Neural progenitor cell (in vitro differentiated cells): ENCODE results near the gene CCND2. TPM values are rescaled to one million over a fixed set of nuclear protein-coding genes. Genes with fewer than 3 reads are reported as not detected.

Experiments used
- DNase-seq: peaks from one replicate; pipeline ENCODE4 v3.0.0-alpha.2; 2016; ENCODE audit warnings: low spot score
- H2AFZ ChIP-seq: fragments of 200-600 bp; sonication (generic); replicated peaks from 2 replicates; pipeline ENCODE4 v1.6.1; 2016; ENCODE audit warnings: antibody characterized with exemption
- H3F3A ChIP-seq: fragments of 200-600 bp; sonication (generic); 2 replicates; pipeline ENCODE4 v1.6.1; 2016; ENCODE audit warnings: antibody characterized with exemption, low read depth
- H3K27ac ChIP-seq: fragments of 200-600 bp; sonication (generic); 2 replicates; pipeline ENCODE4 v1.5.1; 2016; ENCODE audit warnings: mild to moderate bottlenecking
- H3K27me3 ChIP-seq: fragments of 200-600 bp; sonication (generic); 2 replicates; pipeline ENCODE4 v1.6.1; 2016; ENCODE audit warnings: mild to moderate bottlenecking, moderate library complexity
- H3K36me3 ChIP-seq: fragments of 200-600 bp; sonication (generic); 2 replicates; pipeline ENCODE4 v1.5.1; 2016
- H3K4me1 ChIP-seq: fragments of 200-600 bp; sonication (generic); 2 replicates; pipeline ENCODE4 v1.6.1; 2016; ENCODE audit warnings: mixed run types
- H3K4me2 ChIP-seq: fragments of 200-600 bp; sonication (generic); 2 replicates; pipeline ENCODE4 v1.6.1; 2016
- H3K4me3 ChIP-seq: fragments of 200-600 bp; sonication (generic); 2 replicates; pipeline ENCODE4 v1.5.1; 2016
- H3K79me2 ChIP-seq: fragments of 200-600 bp; sonication (generic); 2 replicates; pipeline ENCODE4 v1.6.1; 2016; ENCODE audit warnings: low read depth
- H3K9ac ChIP-seq: fragments of 200-600 bp; sonication (generic); 2 replicates; pipeline ENCODE4 v1.6.1; 2016
- H3K9me3 ChIP-seq: fragments of 200-600 bp; sonication (generic); 2 replicates; pipeline ENCODE4 v1.5.1; 2016; ENCODE audit warnings: low read depth
- H4K20me1 ChIP-seq: fragments of 200-600 bp; sonication (generic); 2 replicates; pipeline ENCODE4 v1.6.1; 2016; ENCODE audit warnings: low read depth
- H3K27ac Mint-ChIP-seq: 3 replicates; pipeline ENCODE4 v1.8.0; 2021; ENCODE audit warnings: mixed read lengths
- H3K27me3 Mint-ChIP-seq: 2 replicates; pipeline ENCODE4 v1.8.0; 2022; ENCODE audit warnings: low read depth, mild to moderate bottlenecking, inconsistent platforms, moderate library complexity, mixed read lengths; ENCODE audit not compliant: insufficient read depth
- H3K36me3 Mint-ChIP-seq: 3 replicates; pipeline ENCODE4 v1.8.0; 2021; ENCODE audit warnings: mixed read lengths
- H3K4me1 Mint-ChIP-seq: 3 replicates; pipeline ENCODE4 v1.8.0; 2021; ENCODE audit warnings: mixed read lengths
- H3K4me3 Mint-ChIP-seq: 3 replicates; pipeline ENCODE4 v1.8.0; 2021; ENCODE audit warnings: mild to moderate bottlenecking, moderate library complexity, mixed read lengths
- H3K9me3 Mint-ChIP-seq: 3 replicates; pipeline ENCODE4 v1.8.0; 2020; ENCODE audit warnings: mixed read lengths
- EZH2 ChIP-seq: fragments of 200-600 bp; sonication (generic); IDR thresholded peaks from 2 replicates; pipeline ENCODE4 v1.6.1; 2017; ENCODE audit warnings: antibody characterized with exemption, mild to moderate bottlenecking, moderate library complexity
- EZH2phosphoT487 ChIP-seq: fragments of 200-600 bp; sonication (generic); IDR thresholded peaks from 2 replicates; pipeline ENCODE4 v1.6.1; 2017; ENCODE audit warnings: antibody characterized with exemption
- total RNA-seq: library from RNA; depleted of rRNA; stranded (reverse); fragments of >200 nt; gene quantifications from 2 replicates; pipeline ENCODE4 v1.2.3, GENCODE V29; 2015; ENCODE audit warnings: low replicate concordance
- TF ChIP-seq, protein P1 (sequence below): fragments of 200-600 bp; sonication (generic); IDR thresholded peaks from 2 replicates; pipeline ENCODE4 v1.5.1; 2017; ENCODE audit warnings: antibody characterized with exemption, mild to moderate bottlenecking

CCND2 gene
- total RNA-seq, 1 donor from 2014 or later, result 95.8 TPM

- no peak overlapping the region for H3K27ac Mint-ChIP-seq
- H3K36me3 Mint-ChIP-seq, result no peaks in the 10 kb centered on the region
Observed at GRCh38 chr12:4256043-4256826, 17.3 kb upstream of the CCND2 start.

GRCh38 chr12:4257442-4257841, 16.1 kb upstream of the CCND2 start:
- Histone ChIP-seq H3K79me2 (no peaks in the 10 kb centered on the region), H3K4me3 (no peak overlapping the region), H3K9ac (no peak overlapping the region), H4K20me1 (no peaks in the 10 kb centered on the region), H3K27me3 (no peaks in the 10 kb centered on the region), H3K4me1 (peaks cover 5% of the 10 kb centered on the region), H3K9me3 (no peaks in the 10 kb centered on the region), H3K4me2 (no peak overlapping the region), H3F3A (no peaks in the 10 kb centered on the region), H3K27ac (no peak overlapping the region), H3K36me3 (no peaks in the 10 kb centered on the region), H2AFZ (no peak overlapping the region)
- no peak for DNase-seq
- H3K9me3 Mint-ChIP-seq, result peaks cover 9% of the 10 kb centered on the region
- H3K4me3 Mint-ChIP-seq, result no peak overlapping the region
- TF ChIP-seq EZH2 (no peak), EZH2phosphoT487 (no peak)
- TF ChIP-seq, protein P1, sequence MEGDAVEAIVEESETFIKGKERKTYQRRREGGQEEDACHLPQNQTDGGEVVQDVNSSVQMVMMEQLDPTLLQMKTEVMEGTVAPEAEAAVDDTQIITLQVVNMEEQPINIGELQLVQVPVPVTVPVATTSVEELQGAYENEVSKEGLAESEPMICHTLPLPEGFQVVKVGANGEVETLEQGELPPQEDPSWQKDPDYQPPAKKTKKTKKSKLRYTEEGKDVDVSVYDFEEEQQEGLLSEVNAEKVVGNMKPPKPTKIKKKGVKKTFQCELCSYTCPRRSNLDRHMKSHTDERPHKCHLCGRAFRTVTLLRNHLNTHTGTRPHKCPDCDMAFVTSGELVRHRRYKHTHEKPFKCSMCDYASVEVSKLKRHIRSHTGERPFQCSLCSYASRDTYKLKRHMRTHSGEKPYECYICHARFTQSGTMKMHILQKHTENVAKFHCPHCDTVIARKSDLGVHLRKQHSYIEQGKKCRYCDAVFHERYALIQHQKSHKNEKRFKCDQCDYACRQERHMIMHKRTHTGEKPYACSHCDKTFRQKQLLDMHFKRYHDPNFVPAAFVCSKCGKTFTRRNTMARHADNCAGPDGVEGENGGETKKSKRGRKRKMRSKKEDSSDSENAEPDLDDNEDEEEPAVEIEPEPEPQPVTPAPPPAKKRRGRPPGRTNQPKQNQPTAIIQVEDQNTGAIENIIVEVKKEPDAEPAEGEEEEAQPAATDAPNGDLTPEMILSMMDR, result no peak
- H3K27me3 Mint-ChIP-seq, result peaks cover 9% of the 10 kb centered on the region
- no peaks in the 10 kb centered on the region for H3K36me3 Mint-ChIP-seq
- H3K4me1 Mint-ChIP-seq, result peaks cover 6% of the 10 kb centered on the region
- H3K27ac Mint-ChIP-seq, result no peak overlapping the region

More at GRCh38 chr12:4256043-4256826, 17.3 kb upstream of the CCND2 start:
- H3F3A ChIP-seq, result no peaks in the 10 kb centered on the region
- no peaks in the 10 kb centered on the region for H3K9me3 ChIP-seq
- H3K9ac ChIP-seq, result no peak overlapping the region
- no peaks in the 10 kb centered on the region for H3K27me3 ChIP-seq
- H2AFZ ChIP-seq, result no peak overlapping the region
- TF ChIP-seq EZH2phosphoT487, result no peak
- TF ChIP-seq EZH2, result no peak
- TF ChIP-seq, protein P1, result no peak
- H3K27ac ChIP-seq, result no peak overlapping the region
- H3K27me3 Mint-ChIP-seq, result peaks cover 7% of the 10 kb centered on the region
- peaks cover 7% of the 10 kb centered on the region for H3K4me1 Mint-ChIP-seq
- no peak overlapping the region for H3K4me3 Mint-ChIP-seq
- peaks cover 5% of the 10 kb centered on the region for H3K4me1 ChIP-seq
- H4K20me1 ChIP-seq, result no peaks in the 10 kb centered on the region
- no peak overlapping the region for H3K4me2 ChIP-seq
- H3K9me3 Mint-ChIP-seq, result peaks cover 9% of the 10 kb centered on the region
- no peaks in the 10 kb centered on the region for H3K79me2 ChIP-seq
- no peak for DNase-seq
- H3K4me3 ChIP-seq, result no peak overlapping the region
- H3K36me3 ChIP-seq, result no peaks in the 10 kb centered on the region

DNA sequence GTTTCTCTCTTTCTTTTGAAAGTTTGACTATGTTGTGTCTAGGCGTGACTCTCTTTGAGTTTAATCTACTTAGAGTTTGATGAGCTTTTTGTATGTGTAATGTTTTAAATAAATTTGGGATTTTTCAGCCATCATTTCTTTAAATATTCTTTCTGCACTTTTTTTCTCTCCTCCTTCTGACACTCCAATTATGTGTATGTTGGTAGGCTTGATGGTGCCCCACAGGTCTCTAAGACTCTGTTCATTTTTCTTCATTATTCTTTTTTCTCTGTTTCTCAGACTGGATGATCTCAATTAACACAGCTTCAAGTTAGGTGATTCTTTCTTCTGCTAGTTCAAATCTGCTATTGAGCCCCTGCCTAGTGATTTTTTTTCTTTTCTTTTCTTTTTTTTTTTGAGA, 14.5 kb upstream of the CCND2 start:
- Mint-ChIP-seq H3K9me3 (peaks cover 9% of the 10 kb centered on the region), H3K4me1 (no peaks in the 10 kb centered on the region), H3K27ac (no peak overlapping the region), H3K27me3 (peaks cover 7% of the 10 kb centered on the region), H3K4me3 (no peak overlapping the region), H3K36me3 (no peaks in the 10 kb centered on the region)
- H3K9ac ChIP-seq, result no peak overlapping the region
- TF ChIP-seq EZH2, result no peak
- no peaks in the 10 kb centered on the region for H4K20me1 ChIP-seq
- H3K4me3 ChIP-seq, result no peak overlapping the region
- peaks cover 11% of the 10 kb centered on the region for H3K27me3 ChIP-seq
- H3F3A ChIP-seq, result no peaks in the 10 kb centered on the region
- no peak overlapping the region for H3K4me2 ChIP-seq
- no peak overlapping the region for H2AFZ ChIP-seq
- no peaks in the 10 kb centered on the region for H3K79me2 ChIP-seq
- no peaks in the 10 kb centered on the region for H3K4me1 ChIP-seq
- no peak overlapping the region for H3K27ac ChIP-seq
- H3K9me3 ChIP-seq, result no peaks in the 10 kb centered on the region
- no peak for DNase-seq
- H3K36me3 ChIP-seq, result no peaks in the 10 kb centered on the region

- H3K27me3 Mint-ChIP-seq, result peaks cover 4% of the 10 kb centered on the region
- Histone ChIP-seq H4K20me1 (no peaks in the 10 kb centered on the region), H2AFZ (no peak overlapping the region), H3K4me1 (no peaks in the 10 kb centered on the region), H3K9ac (no peak overlapping the region), H3F3A (no peaks in the 10 kb centered on the region), H3K9me3 (no peaks in the 10 kb centered on the region), H3K27ac (no peak overlapping the region), H3K36me3 (no peaks in the 10 kb centered on the region), H3K27me3 (peaks cover 34% of the 10 kb centered on the region), H3K4me2 (no peak overlapping the region), H3K4me3 (no peak overlapping the region), H3K79me2 (no peaks in the 10 kb centered on the region)
- H3K36me3 Mint-ChIP-seq, result no peaks in the 10 kb centered on the region
- H3K27ac Mint-ChIP-seq, result no peak overlapping the region
- no peaks in the 10 kb centered on the region for H3K4me1 Mint-ChIP-seq
- no peak for DNase-seq
- H3K4me3 Mint-ChIP-seq, result no peak overlapping the region
- peaks cover 9% of the 10 kb centered on the region for H3K9me3 Mint-ChIP-seq
- TF ChIP-seq, protein P1, result no peak
- TF ChIP-seq EZH2phosphoT487 (no peak), EZH2 (no peak)
Observed at GRCh38 chr12:4261655-4262054, 11.9 kb upstream of the CCND2 start.
